PC-3 (cell line): ENCODE measurements around the gene SMCO4.

Source experiments
- EZH2 ChIP-seq: fragments of 300-600 bp; sonication (generic); IDR thresholded peaks from one replicate; pipeline ENCODE4 v1.6.1; 2017; ENCODE audit warnings: antibody characterized with exemption, mild to moderate bottlenecking, low read length; ENCODE audit not compliant: unreplicated experiment
- TF ChIP-seq, protein P1 (sequence below): fragments of 300-600 bp; sonication (generic); conservative IDR thresholded peaks from 2 replicates; pipeline ENCODE4 v1.5.1; 2017; ENCODE audit warnings: antibody characterized with exemption, low read depth, mild to moderate bottlenecking, low read length

DNA sequence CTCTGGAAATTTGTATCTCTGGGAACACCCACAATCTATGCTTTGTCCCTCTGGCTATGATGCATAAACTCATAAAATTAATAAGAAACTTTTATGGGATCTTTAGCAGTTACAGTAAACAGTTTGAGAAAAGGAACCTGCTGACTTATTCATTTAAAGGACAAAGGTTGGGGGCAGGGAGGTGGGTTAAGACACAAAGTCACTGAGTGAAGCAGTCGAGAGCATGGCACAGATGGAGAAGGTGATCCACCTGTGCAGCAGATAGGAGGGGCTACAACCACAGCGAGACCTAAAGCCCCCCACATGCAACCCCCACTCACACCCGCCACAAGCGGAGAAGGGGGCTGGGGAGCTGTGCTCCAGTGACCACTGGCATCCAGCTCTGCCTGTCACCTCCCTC, 45.0 kb downstream of the SMCO4 start:
- TF ChIP-seq, protein P1, sequence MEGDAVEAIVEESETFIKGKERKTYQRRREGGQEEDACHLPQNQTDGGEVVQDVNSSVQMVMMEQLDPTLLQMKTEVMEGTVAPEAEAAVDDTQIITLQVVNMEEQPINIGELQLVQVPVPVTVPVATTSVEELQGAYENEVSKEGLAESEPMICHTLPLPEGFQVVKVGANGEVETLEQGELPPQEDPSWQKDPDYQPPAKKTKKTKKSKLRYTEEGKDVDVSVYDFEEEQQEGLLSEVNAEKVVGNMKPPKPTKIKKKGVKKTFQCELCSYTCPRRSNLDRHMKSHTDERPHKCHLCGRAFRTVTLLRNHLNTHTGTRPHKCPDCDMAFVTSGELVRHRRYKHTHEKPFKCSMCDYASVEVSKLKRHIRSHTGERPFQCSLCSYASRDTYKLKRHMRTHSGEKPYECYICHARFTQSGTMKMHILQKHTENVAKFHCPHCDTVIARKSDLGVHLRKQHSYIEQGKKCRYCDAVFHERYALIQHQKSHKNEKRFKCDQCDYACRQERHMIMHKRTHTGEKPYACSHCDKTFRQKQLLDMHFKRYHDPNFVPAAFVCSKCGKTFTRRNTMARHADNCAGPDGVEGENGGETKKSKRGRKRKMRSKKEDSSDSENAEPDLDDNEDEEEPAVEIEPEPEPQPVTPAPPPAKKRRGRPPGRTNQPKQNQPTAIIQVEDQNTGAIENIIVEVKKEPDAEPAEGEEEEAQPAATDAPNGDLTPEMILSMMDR: no peak
- TF ChIP-seq EZH2: no peak
